Thyroid gland (tissue), 4 donors: ENCODE measurements around the gene RFX2.

Experiments used
- CTCF ChIP-seq, 6 experiments: fragments of 200-600 bp in 3 of 6; fragments of 450-650 bp in 3 of 6; sonication (generic) in 3 of 6; IDR thresholded peaks; one replicate each; pipeline ENCODE4 v1.5.1; 2016 to 2019; ENCODE audit warnings: antibody characterized with exemption in 6 of 6, mild to moderate bottlenecking in 2 of 6, inconsistent platforms in 1 of 6, moderate library complexity in 1 of 6
- POLR2A ChIP-seq, 2 donors: fragments of 450-650 bp; IDR thresholded peaks; one replicate each; pipeline ENCODE4 v1.6.1; 2017; ENCODE audit warnings: antibody characterized with exemption in 2 of 2, mild to moderate bottlenecking in 2 of 2, moderate library complexity in 1 of 2

DNA sequence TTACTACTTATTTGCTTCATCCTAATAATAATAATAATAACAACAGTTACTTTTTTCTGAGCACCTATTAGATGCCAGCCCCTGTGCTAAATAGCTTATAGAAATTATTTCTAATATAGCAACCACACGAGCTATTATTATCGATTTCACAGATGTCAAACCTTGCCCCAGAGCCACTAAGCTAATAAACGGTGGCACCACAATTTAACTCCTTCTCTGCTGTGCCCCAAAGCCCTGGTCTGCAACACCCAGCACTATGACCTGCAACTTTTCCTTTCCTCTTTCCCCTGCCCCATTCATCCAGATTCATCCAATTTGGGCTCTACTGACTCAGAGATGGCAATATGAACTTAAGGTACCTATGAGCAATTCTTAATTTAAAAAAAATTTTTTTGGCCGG lies 6.4 kb downstream of the RFX2 start:
- TF ChIP-seq CTCF (IDR thresholded peaks at IDR 0.05) (no peak), POLR2A (IDR thresholded peaks at IDR 0.05) (no peak)
